Lower lobe of right lung (tissue), 2 donors: ENCODE data around the gene PIK3AP1. TPM values are rescaled to one million over a fixed set of nuclear protein-coding genes. Genes with fewer than 3 reads are reported as not detected.

ENCODE experiments used
- ATAC-seq, 2 donors: fragments of 200-7000 bp; cut with Tn5 transposase; one replicate each; pipeline ENCODE4 v1.9.1; 2020 to 2022; ENCODE audit warnings: mild to moderate bottlenecking in 2 of 2, moderate library complexity in 2 of 2
- DNase-seq: peaks from one replicate; pipeline ENCODE4 v3.0.0-alpha.2; 2020
- H3K27ac ChIP-seq: fragments of 200-600 bp; one replicate; pipeline ENCODE4 v1.8.0; 2022
- H3K27me3 ChIP-seq: fragments of 200-600 bp; one replicate; pipeline ENCODE4 v1.8.0; 2022; ENCODE audit warnings: low read depth
- H3K36me3 ChIP-seq: fragments of 200-600 bp; one replicate; pipeline ENCODE4 v1.8.0; 2022; ENCODE audit warnings: mild to moderate bottlenecking
- H3K4me1 ChIP-seq: fragments of 200-600 bp; one replicate; pipeline ENCODE4 v1.8.0; 2022
- H3K4me3 ChIP-seq: fragments of 200-600 bp; one replicate; pipeline ENCODE4 v1.8.0; 2022; ENCODE audit warnings: mild to moderate bottlenecking
- H3K9me3 ChIP-seq: fragments of 200-600 bp; one replicate; pipeline ENCODE4 v1.8.0; 2022
- CTCF ChIP-seq: fragments of 200-600 bp; IDR thresholded peaks from one replicate; pipeline ENCODE4 v1.8.0; 2022; ENCODE audit warnings: antibody characterized with exemption, mild to moderate bottlenecking
- intact Hi-C: fragments of 100-400 bp; cut with DNase I; formaldehyde crosslinking; loops from one replicate; pipeline ENCODE4 v1.11.0; 2022
- total RNA-seq: library from RNA; stranded (reverse); fragmentation: NEBNext Ultra II Directional; extraction: Animal tissue kit (Norgen Biotek cat#: 25700); gene quantifications from one replicate; pipeline ENCODE4 v1.2.1, GENCODE V29; 2021
- donor health status: DM: no; HTN: yes; CAD: no; lungs with severe emphysema.

PIK3AP1 gene
- total RNA-seq, 1 donor from 2014 or later: 71.6 TPM

- Histone ChIP-seq H3K4me3 (no peak overlapping the region), H3K4me1 (no peaks in the 10 kb centered on the region), H3K9me3 (no peaks in the 10 kb centered on the region), H3K27me3 (no peaks in the 10 kb centered on the region), H3K27ac (no peak overlapping the region), H3K36me3 (no peaks in the 10 kb centered on the region)
- DNase-seq (no peak), ATAC-seq (no peak)
- intact Hi-C loops: no loop called here
- no peak for TF ChIP-seq CTCF
These were observed 80.4 kb downstream of the PIK3AP1 start for GRCh38 chr10:96639899-96640298.

GRCh38 chr10:96638696-96639095 is 81.6 kb downstream of the PIK3AP1 start:
- no peaks in the 10 kb centered on the region for H3K4me1 ChIP-seq
- intact Hi-C loops: no loop called here
- no peak for TF ChIP-seq CTCF
- no peaks in the 10 kb centered on the region for H3K27me3 ChIP-seq
- DNase-seq (no peak), ATAC-seq (no peak)
- no peak overlapping the region for H3K4me3 ChIP-seq
- H3K9me3 ChIP-seq: no peaks in the 10 kb centered on the region
- no peaks in the 10 kb centered on the region for H3K36me3 ChIP-seq
- no peak overlapping the region for H3K27ac ChIP-seq

GRCh38 chr10:96638120-96638519 is 82.2 kb downstream of the PIK3AP1 start:
- H3K4me1 ChIP-seq: no peaks in the 10 kb centered on the region
- H3K27ac ChIP-seq: no peak overlapping the region
- DNase-seq (no peak), ATAC-seq (no peak)
- no peaks in the 10 kb centered on the region for H3K9me3 ChIP-seq
- TF ChIP-seq CTCF: no peak
- H3K4me3 ChIP-seq: no peak overlapping the region
- intact Hi-C loops: no loop called here
- H3K36me3 ChIP-seq: no peaks in the 10 kb centered on the region
- H3K27me3 ChIP-seq: no peaks in the 10 kb centered on the region

GRCh38 chr10:96637709-96638108 is 82.6 kb downstream of the PIK3AP1 start:
- no peak overlapping the region for H3K4me3 ChIP-seq
- ATAC-seq: no peak
- no peak overlapping the region for H3K27ac ChIP-seq
- no peak for TF ChIP-seq CTCF
- H3K4me1 ChIP-seq: no peaks in the 10 kb centered on the region
- intact Hi-C loops: no loop called here
- no peak for DNase-seq
- H3K9me3 ChIP-seq: no peaks in the 10 kb centered on the region
- H3K27me3 ChIP-seq: no peaks in the 10 kb centered on the region
- H3K36me3 ChIP-seq: no peaks in the 10 kb centered on the region

GRCh38 chr10:96636551-96636950 is 83.8 kb downstream of the PIK3AP1 start:
- H3K9me3 ChIP-seq: no peaks in the 10 kb centered on the region
- intact Hi-C loops: no loop called here
- ATAC-seq (no peak), DNase-seq (no peak)
- H3K4me1 ChIP-seq: no peaks in the 10 kb centered on the region
- H3K36me3 ChIP-seq: no peaks in the 10 kb centered on the region
- no peak overlapping the region for H3K27ac ChIP-seq
- TF ChIP-seq CTCF: no peak
- H3K4me3 ChIP-seq: no peak overlapping the region
- H3K27me3 ChIP-seq: no peaks in the 10 kb centered on the region
